Subcutaneous abdominal adipose tissue (tissue), 5 donors: ENCODE measurements around the gene COPS7B.

Source experiments
- H3K27ac ChIP-seq: one replicate; pipeline ENCODE4 v1.7.0; 2013; ENCODE audit warnings: low read depth, mild to moderate bottlenecking, inconsistent platforms, low read length, moderate library complexity
- H3K27me3 ChIP-seq, 5 donors: one replicate each; pipeline ENCODE4 v1.7.0; 2013; ENCODE audit warnings: low read length in 5 of 5, inconsistent platforms in 1 of 5; ENCODE audit not compliant: control insufficient read depth in 5 of 5, insufficient read depth in 4 of 5
- H3K36me3 ChIP-seq, 5 donors: one replicate each; pipeline ENCODE4 v1.7.0; 2013; ENCODE audit warnings: low read length in 5 of 5; ENCODE audit not compliant: control insufficient read depth in 5 of 5, insufficient read depth in 5 of 5
- H3K4me1 ChIP-seq, 5 donors: one replicate each; pipeline ENCODE4 v1.7.0; 2013; ENCODE audit warnings: low read length in 5 of 5, mild to moderate bottlenecking in 3 of 5, moderate library complexity in 1 of 5; ENCODE audit not compliant: control insufficient read depth in 5 of 5, insufficient read depth in 5 of 5
- H3K4me3 ChIP-seq, 5 donors: one replicate each; pipeline ENCODE4 v1.7.0; 2013; ENCODE audit warnings: low read length in 5 of 5, low read depth in 1 of 5
- H3K9ac ChIP-seq, 5 donors: one replicate each; pipeline ENCODE4 v1.7.0; 2013; ENCODE audit warnings: low read length in 5 of 5, mild to moderate bottlenecking in 4 of 5, moderate library complexity in 3 of 5
- H3K9me3 ChIP-seq, 5 donors: one replicate each; pipeline ENCODE4 v1.7.0; 2013; ENCODE audit warnings: low read length in 5 of 5; ENCODE audit not compliant: control insufficient read depth in 5 of 5
- donor health status: healthy.
- donor health status: healthy.
- donor health status: healthy.
- donor health status: healthy.
- donor health status: healthy.

COPS7B gene

DNA sequence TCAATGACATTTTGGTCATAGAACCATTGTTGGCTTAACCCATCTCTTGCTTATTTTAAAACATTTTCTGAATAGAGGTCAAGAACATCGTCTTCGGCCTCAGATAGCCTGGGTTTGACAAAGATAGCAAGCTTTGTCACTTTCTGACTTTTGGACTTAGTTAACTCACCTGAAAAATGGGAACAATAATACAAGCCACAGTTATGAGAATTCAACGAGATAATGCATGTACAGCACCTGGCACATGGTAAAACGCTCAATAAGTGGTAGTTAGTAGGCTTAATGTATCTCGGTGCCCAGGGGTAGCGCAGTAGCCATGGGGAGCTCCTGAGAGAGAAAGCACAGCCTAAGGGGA, 446 bp upstream of the COPS7B start:
- peak overlapping the region; percentile 51 for H3K27ac ChIP-seq
- H3K36me3 ChIP-seq, result peaks cover 7 to 17% (median 9%) of the 10 kb centered on the region in 5 donors
- no peaks in the 10 kb centered on the region for H3K9me3 ChIP-seq
- H3K4me3 ChIP-seq, result peak overlapping the region; percentile 85 to 94 (median 91)
- peak overlapping the region in 4 of 5 donors; percentile 80 to 91 (median 90) for H3K9ac ChIP-seq
- H3K4me1 ChIP-seq, result peaks cover 4 to 49% (median 47%) of the 10 kb centered on the region in 5 donors
- no peaks in the 10 kb centered on the region for H3K27me3 ChIP-seq

DNA sequence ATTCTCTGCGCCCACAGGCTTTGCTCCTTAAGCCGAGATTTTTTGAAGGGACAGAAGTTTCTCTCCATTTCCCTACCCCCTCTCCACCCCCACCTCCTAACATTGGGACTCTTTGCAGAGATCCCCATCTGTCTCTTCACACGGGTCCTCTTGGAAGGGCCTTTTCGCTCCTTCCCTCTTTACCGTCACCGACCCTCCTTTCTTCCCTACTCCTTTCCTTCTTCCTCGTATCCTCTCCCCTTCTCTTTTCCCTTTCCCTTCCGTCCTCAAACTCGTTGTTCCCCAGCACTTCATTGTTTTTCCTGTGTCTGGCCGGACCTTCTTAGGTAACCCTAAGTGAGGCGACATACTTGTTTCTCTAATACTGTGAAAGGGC, 660 bp downstream of the COPS7B start:
- Histone ChIP-seq H3K9me3 (no peaks in the 10 kb centered on the region), H3K4me3 (peak overlapping the region; percentile 89 to 98 (median 92)), H3K36me3 (peaks cover 7 to 27% (median 20%) of the 10 kb centered on the region in 5 donors), H3K4me1 (peaks cover 4 to 47% (median 44%) of the 10 kb centered on the region in 5 donors), H3K27ac (peak overlapping the region; percentile 51), H3K9ac (peak overlapping the region; percentile 11 to 91 (median 90)), H3K27me3 (no peaks in the 10 kb centered on the region)

DNA sequence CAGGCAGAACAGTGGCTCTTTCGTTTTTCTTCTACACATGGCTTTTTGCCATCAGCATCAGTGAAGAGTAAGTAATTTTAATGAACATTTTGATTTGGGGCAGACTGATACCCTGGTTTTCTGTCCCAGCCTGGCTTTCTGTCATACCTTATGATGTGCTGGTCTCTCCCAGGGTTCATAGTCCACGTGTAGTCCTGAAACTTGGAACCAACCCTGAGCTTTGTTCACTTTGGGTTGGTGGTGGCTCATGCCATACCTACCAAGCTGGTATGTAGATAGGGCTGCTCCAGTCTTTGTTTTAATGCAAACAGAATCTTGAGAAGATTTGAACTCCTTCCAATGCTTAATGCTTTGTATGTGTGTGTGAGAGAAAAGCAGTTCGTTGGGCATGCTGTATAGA, 4.9 kb downstream of the COPS7B start:
- Histone ChIP-seq H3K4me1 (peaks cover 0 to 23% (median 13%) of the 10 kb centered on the region in 5 donors), H3K9me3 (no peaks in the 10 kb centered on the region), H3K36me3 (peaks cover 18 to 63% (median 40%) of the 10 kb centered on the region in 5 donors), H3K27ac (no peak overlapping the region), H3K27me3 (no peaks in the 10 kb centered on the region), H3K4me3 (no peak overlapping the region), H3K9ac (no peak overlapping the region)

DNA sequence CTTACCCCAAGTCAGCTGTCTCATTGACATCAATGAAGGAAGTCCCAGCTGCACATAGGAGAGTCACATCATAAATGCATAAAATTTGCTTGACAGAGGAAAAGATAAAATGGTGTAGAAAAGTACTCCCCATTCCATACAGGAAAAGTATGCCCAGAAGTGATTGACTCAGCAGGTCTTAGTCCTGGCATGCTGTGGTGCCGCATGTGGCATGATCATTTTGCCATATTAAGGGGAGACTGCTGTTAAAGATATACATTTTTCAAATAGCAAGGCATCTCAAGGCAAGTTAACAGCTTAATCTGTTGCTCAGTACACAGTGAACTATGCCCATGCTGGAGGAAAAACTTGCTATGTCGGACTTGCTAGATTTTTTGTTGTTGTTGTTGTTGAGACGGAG, 8.1 kb downstream of the COPS7B start:
- Histone ChIP-seq H3K9me3 (no peaks in the 10 kb centered on the region), H3K4me1 (peaks cover 0 to 9% (median 0%) of the 10 kb centered on the region in 5 donors), H3K36me3 (peaks cover 23 to 79% (median 61%) of the 10 kb centered on the region in 5 donors), H3K27me3 (no peaks in the 10 kb centered on the region), H3K9ac (no peak overlapping the region), H3K4me3 (no peak overlapping the region), H3K27ac (no peak overlapping the region)

DNA sequence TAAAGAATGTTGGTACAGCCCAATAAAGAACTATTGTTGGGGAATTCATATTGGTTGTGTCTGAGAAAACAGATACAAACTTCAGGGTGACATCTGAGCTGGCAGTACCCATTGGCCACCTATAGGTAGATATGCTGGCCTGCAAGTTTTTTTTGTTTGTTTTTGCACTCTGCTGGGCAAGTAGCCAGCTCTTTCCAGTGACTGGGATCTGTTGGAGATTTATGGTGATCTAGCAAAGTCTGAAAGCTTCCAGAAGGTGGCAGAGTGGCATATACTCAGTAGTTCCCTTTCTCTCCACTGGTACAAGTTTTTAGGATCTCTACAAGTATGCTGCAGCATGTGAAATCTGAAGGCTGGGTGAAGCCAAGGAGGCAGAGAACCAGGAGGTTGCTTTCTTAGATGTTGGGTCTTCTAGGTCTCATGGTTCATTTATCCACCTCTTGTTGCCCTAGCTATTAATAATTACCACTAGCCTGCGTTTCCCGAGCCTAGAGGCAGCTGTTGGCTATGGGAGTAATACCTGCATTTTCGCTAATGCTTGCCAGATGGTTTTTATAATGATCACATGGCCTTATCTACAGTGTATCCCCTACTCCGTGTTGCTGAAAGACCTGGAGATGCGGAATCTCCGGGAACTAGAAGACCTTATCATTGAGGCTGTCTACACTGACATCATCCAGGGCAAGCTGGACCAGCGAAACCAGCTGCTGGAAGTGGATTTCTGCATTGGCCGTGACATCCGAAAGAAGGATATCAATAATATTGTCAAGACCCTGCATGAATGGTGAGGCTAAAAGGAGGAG, 9.5 kb downstream of the COPS7B start:
- H3K27me3 ChIP-seq, result no peaks in the 10 kb centered on the region
- no peak overlapping the region for H3K9ac ChIP-seq
- no peak overlapping the region for H3K4me3 ChIP-seq
- no peak overlapping the region for H3K27ac ChIP-seq
- H3K4me1 ChIP-seq, result peaks cover 0 to 11% (median 0%) of the 10 kb centered on the region in 5 donors
- H3K36me3 ChIP-seq, result peaks cover 24 to 81% (median 65%) of the 10 kb centered on the region in 5 donors
- no peaks in the 10 kb centered on the region for H3K9me3 ChIP-seq

- no peak overlapping the region for H3K4me3 ChIP-seq
- H3K4me1 ChIP-seq, result peaks cover 0 to 9% (median 0%) of the 10 kb centered on the region in 5 donors
- no peaks in the 10 kb centered on the region for H3K27me3 ChIP-seq
- no peaks in the 10 kb centered on the region for H3K9me3 ChIP-seq
- H3K36me3 ChIP-seq, result peaks cover 22 to 72% (median 60%) of the 10 kb centered on the region in 5 donors
- H3K27ac ChIP-seq, result no peak overlapping the region
- no peak overlapping the region for H3K9ac ChIP-seq
Observed at GRCh38 chr2:231800493-231801091, 14.3 kb downstream of the COPS7B start.

DNA sequence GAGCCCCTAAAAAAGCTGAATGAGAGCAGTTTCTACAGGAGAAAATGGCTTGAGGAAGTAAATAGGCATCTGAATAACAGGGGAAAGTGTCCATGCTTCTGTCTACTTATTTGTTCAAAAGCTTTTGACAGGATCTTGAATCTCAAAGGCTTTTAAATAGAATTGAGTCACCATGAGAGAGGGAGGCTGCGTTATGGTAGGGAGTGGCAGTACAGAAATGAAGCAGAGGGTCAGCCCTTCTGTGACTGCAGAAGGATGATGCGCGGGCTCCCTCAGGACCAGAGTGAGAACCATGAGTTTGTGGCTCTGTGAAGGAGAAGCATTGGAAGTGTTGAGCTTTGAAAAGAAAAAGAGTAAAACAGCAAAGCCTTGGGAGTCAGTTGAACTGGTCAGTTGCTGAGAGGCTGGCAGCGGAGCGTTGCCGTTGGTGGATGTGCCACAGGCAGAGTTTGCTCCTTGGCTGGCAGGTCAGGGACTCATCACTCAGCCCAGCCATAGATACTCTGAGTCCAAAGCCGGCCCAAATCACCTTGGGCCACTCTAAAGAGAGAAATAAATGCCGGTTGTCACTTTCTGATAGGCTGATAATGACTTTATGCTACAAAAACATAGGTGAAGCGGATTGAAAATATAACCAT, 17.4 kb downstream of the COPS7B start:
- Histone ChIP-seq H3K4me3 (no peak overlapping the region), H3K27me3 (no peaks in the 10 kb centered on the region), H3K9me3 (no peaks in the 10 kb centered on the region), H3K4me1 (peaks cover 0 to 3% (median 0%) of the 10 kb centered on the region in 5 donors), H3K9ac (no peak overlapping the region), H3K27ac (no peak overlapping the region), H3K36me3 (peaks cover 26 to 79% (median 62%) of the 10 kb centered on the region in 5 donors)

DNA sequence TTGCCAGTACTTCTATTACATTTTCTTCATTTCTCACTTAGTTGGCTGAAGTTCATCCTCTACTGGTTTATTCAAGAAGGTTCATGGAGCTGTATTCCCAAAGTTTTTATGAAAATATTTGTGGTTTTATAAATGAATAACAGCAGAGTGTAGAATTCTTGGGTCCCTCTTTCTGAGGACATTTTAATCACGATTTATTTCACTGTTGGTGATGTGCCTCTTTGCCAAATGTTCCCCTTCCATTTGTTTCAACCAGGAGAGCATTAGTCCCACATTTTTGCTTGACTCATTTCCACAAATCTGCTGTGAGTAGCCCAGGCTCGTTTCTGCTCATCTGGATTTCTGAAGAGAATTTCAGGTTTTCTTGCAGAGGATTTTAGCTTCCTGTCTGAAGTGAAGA, 20.8 kb downstream of the COPS7B start:
- H3K4me1 ChIP-seq, result no peaks in the 10 kb centered on the region
- no peaks in the 10 kb centered on the region for H3K27me3 ChIP-seq
- peaks cover 25 to 81% (median 67%) of the 10 kb centered on the region in 5 donors for H3K36me3 ChIP-seq
- H3K4me3 ChIP-seq, result no peak overlapping the region
- no peaks in the 10 kb centered on the region for H3K9me3 ChIP-seq
- no peak overlapping the region for H3K9ac ChIP-seq
- H3K27ac ChIP-seq, result no peak overlapping the region

- Histone ChIP-seq H3K4me3 (no peak overlapping the region), H3K4me1 (no peaks in the 10 kb centered on the region), H3K27ac (no peak overlapping the region), H3K9ac (no peak overlapping the region), H3K27me3 (no peaks in the 10 kb centered on the region), H3K9me3 (no peaks in the 10 kb centered on the region), H3K36me3 (peaks cover 17 to 65% (median 56%) of the 10 kb centered on the region in 5 donors)
Observed at GRCh38 chr2:231810905-231811304, 24.7 kb downstream of the COPS7B start.
